ENCODE data around the gene VPS13D.

The VPS13D gene

DNA sequence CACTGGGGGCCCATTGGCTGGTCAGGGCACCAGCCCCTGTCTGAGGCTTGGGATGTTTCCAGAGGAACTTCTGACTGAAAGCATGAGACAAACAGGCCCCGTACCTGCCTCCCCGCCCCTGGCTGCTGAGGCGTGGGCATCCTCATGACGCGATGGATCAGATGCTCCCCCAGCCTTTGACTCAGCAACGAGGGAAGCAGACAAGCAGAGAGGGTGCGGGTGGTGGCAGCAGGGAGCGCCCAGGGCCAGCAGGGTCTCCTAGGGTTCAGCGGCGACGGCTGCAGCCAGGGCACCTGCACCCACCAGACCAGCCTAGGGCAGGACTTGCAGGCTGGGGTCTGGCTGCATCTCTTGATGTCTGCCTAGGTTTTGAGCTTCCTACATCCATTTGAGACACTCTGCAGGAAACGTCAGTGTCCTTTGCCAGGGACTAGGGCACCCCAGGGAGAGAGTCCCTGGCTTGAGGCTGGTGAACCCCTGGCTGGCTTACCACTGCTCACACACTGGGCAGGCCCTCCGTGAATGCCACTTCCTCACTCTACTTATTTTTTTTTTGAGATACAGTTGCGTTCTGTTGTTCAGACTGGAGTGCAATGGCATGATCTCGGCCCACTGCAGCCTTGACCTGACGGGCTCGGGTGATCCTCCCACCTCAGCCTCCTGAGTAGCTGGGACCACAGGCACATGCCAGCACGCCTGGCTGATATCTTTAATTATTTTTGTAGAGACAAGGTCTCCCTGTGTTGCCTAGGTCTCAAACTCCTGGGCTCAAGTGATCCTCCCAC, 324.9 kb downstream of the VPS13D start:
- Mint-ChIP-seq H3K4me3 (no peak overlapping the region), H3K4me1 (peaks cover 5% of the 10 kb centered on the region), H3K9me3 (no peaks in the 10 kb centered on the region), H3K27ac (ENCODE audit: low read depth) (no peak overlapping the region), H3K36me3 (ENCODE audit: insufficient read depth) (no peaks in the 10 kb centered on the region), H3K27me3 (no peaks in the 10 kb centered on the region)
- ATAC-seq (replicated peaks; ENCODE audit: extremely low read depth, poor library complexity, severe bottlenecking) (no peak), DNase-seq (ENCODE audit: low spot score in 2 of 2) (no peak)

DNA sequence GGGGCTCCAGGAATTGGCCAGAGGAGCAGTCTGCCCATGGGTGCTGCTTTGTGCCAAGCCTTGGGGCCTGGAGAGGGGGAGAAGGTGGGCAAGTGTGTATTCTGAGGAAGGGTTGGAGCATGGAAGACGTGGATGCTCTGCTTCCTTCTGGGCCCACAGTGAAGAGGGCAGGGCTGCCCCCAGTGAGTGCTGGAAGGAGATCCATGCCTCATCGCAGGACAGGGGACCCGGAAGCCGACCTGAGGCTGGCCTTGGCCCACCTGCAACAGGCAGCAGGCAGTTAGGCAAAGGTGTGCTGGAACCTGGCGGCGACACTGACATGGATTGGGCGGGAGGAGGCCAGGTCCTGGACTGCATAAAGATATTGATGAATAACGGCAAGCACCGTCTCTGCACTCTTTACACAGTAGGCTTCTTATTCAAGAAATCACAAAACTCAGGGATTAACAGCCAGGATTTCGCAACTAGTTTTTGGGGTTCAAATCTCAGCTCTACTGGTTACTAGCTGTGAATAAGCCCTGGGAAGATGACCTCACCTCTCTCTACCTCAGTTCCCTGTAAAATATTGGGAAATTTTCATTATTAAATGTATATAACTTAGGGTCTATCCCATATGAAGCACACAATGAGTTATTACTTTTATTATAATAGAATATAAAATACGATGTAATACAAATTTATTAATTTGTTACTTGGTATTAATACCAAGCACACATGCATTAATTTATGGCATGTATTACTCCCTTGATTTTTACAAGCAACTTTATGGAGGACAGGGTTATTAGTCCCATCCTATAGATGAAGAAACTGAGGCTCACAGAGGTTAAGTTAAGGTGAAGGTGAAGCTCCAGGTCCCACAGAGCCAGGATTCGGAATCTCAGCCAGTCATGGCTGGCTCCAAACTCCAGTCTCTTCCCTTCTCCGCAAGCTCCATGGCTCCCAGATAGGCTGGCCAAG, 325.9 kb downstream of the VPS13D start:
- ATAC-seq (replicated peaks; ENCODE audit: extremely low read depth, poor library complexity, severe bottlenecking) (no peak), DNase-seq (ENCODE audit: low spot score in 2 of 2) (no peak)
- no peaks in the 10 kb centered on the region for H3K27me3 Mint-ChIP-seq
- peaks cover 5% of the 10 kb centered on the region for H3K4me1 Mint-ChIP-seq
- no peaks in the 10 kb centered on the region for H3K9me3 Mint-ChIP-seq
- H3K36me3 Mint-ChIP-seq (ENCODE audit: insufficient read depth): peaks cover 2% of the 10 kb centered on the region
- H3K4me3 Mint-ChIP-seq: no peak overlapping the region
- no peak overlapping the region for H3K27ac Mint-ChIP-seq (ENCODE audit: low read depth)

DNA sequence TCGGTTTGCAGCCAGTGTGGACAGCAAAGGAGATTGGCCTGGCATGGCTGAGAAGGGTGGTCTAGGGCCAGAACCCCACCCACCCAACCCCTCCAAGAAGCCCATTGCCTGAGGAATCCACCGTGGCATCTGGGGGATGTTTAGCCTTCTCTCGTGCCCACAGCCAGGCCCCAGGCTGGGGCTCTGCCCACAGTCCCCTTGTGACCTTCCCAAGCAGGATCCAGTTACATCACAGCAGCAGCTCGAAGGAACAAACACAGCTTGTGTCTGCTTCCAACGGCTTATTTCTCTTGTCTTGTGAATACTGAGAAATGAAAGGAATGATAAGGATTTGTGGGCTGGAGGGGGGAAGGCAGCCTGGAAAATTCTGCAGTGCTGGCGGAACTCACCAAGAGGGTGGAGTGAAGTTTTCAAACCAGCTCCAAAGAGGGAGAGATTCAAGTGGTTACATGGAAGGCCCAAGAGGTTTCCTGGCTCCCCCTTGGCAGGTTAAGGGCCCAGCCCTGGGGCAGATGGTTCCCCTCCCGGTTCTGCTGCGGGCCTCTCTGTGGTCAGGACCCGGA, 326.6 kb downstream of the VPS13D start:
- Mint-ChIP-seq H3K27ac (ENCODE audit: low read depth) (no peak overlapping the region), H3K9me3 (no peaks in the 10 kb centered on the region)

DNA sequence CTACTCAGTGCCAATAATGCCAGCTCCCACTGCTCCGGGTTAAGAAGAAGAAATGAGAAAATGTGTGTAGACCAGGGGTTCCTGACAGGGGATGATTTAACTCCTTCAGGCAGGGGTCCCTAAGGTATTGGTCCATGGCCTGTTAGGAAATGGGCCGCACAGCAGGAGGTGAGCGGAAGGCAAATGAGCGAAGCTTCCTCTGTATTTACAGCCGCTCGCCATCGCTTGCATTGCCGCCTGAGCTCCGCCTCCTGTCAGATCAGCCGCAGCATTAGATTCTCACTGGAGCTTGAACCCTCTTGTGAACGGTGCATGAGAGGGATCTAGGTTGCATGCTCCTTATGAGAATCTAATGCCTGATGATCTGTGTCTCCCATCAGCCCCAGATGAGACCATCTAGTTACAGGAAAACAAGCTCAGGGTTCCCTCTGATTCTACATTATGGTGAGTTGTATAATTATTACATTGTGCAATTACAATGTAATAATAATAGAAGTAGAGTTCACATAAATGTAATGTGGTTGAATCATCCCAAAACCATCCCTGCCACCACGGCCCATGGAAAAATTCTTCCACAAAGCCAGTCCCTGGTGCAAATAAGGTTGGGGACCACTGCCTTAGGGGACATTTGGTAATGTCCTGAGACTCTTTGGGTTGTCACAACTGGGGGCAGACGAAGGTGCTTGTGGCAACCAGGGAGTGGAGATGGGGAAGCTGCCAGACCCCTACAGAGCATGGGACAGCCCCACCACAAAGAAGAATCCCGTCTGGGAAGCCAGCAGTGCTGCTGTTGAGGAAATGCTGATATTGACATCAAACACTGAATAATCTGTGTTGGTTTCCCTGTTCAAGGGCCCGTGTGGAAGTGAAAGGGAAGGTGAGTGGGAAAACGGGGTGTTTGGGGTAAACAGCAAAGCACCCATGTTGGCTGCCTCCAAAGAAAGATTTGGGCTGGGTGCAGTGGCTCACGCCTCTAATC, 327.4 kb downstream of the VPS13D start:
- no peak for DNase-seq (ENCODE audit: low spot score in 2 of 2)
- H3K9me3 Mint-ChIP-seq: peaks cover 2% of the 10 kb centered on the region
- ATAC-seq (replicated peaks; ENCODE audit: extremely low read depth, poor library complexity, severe bottlenecking): no peak
- H3K27me3 Mint-ChIP-seq: no peaks in the 10 kb centered on the region
- H3K4me3 Mint-ChIP-seq: no peak overlapping the region
- H3K27ac Mint-ChIP-seq (ENCODE audit: low read depth): peak overlapping the region; percentile 22
- H3K36me3 Mint-ChIP-seq (ENCODE audit: insufficient read depth): peaks cover 2% of the 10 kb centered on the region
- peaks cover 5% of the 10 kb centered on the region for H3K4me1 Mint-ChIP-seq

More for the DNA sequence above, 326.6 kb downstream of the VPS13D start:
- no peaks in the 10 kb centered on the region for H3K27me3 Mint-ChIP-seq
- H3K4me1 Mint-ChIP-seq: peaks cover 5% of the 10 kb centered on the region
- no peak for ATAC-seq (replicated peaks; ENCODE audit: extremely low read depth, poor library complexity, severe bottlenecking)
- no peak for DNase-seq (ENCODE audit: low spot score in 2 of 2)
- H3K36me3 Mint-ChIP-seq (ENCODE audit: insufficient read depth): peaks cover 2% of the 10 kb centered on the region
- no peak overlapping the region for H3K4me3 Mint-ChIP-seq

DNA sequence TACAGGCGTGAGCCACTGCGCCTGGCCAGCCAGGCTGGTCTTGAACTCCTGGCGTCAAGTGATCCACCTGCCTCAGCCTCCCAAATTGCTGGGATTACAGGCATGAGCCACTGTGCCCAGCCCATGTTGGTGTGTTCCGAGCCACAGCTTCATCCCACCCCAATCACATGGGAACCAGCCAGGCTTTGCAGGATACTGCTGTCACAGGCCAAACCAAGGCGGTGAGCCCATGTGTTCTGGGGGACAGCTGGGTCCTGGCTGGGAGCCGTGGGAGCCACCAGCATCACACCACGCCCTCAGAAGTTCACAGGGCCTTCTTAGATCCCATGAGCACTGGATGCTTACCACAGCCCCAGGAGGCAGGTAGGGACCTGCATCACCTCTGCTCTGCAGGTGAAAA, 331.3 kb downstream of the VPS13D start:
- no peak overlapping the region for H3K27ac Mint-ChIP-seq (ENCODE audit: low read depth)
- H3K4me3 Mint-ChIP-seq: no peak overlapping the region
- peaks cover 2% of the 10 kb centered on the region for H3K36me3 Mint-ChIP-seq (ENCODE audit: insufficient read depth)
- peaks cover 23% of the 10 kb centered on the region for H3K9me3 Mint-ChIP-seq
- DNase-seq (ENCODE audit: low spot score in 2 of 2) (no peak), ATAC-seq (replicated peaks; ENCODE audit: extremely low read depth, poor library complexity, severe bottlenecking) (no peak)
- no peaks in the 10 kb centered on the region for H3K27me3 Mint-ChIP-seq
- H3K4me1 Mint-ChIP-seq: peaks cover 5% of the 10 kb centered on the region
